Adrenal gland (tissue), 12 donors: ENCODE measurements around the gene HLA-DQA2. TPM values are rescaled to one million over a fixed set of nuclear protein-coding genes. Genes with fewer than 3 reads are reported as not detected.
"Not testable (repeated sequence)": the region's sequence is repeated elsewhere in the genome, so short reads cannot be mapped to it uniquely, and the experiment has no call there.

Source experiments
- DNase-seq, 7 donors: peaks; one replicate each; pipeline ENCODE4 v3.0.0-alpha.2; 2019 to 2020
- H3K27ac ChIP-seq, 5 donors: fragments of 200-600 bp; sonication (generic) in 4 of 5; 1 replicate in 3 of 5; 2 replicates in 2 of 5; pipeline versions ENCODE4 v1.5.1 to v1.8.0; 2016 to 2020; ENCODE audit warnings: mild to moderate bottlenecking in 1 of 5
- H3K27me3 ChIP-seq: fragments of 200-600 bp; 2 replicates; pipeline ENCODE4 v1.8.0; 2021
- H3K36me3 ChIP-seq, 2 donors: fragments of 200-600 bp; replicated peaks in 1 of 2; 1 replicate in 1 of 2; 2 replicates in 1 of 2; pipeline versions ENCODE4 v1.5.1 to v1.8.0; 2018 to 2022
- H3K4me1 ChIP-seq, 2 donors: fragments of 200-600 bp; replicated peaks in 1 of 2; 1 replicate in 1 of 2; 2 replicates in 1 of 2; pipeline versions ENCODE4 v1.5.1 to v1.8.0; 2018 to 2021
- H3K4me3 ChIP-seq, 4 donors: fragments of 200-600 bp; sonication (generic) in 3 of 4; one replicate each; pipeline ENCODE4 v1.5.1; 2016 to 2018
- H3K9me3 ChIP-seq, 3 donors: fragments of 200-600 bp; sonication (generic) in 1 of 3; replicated peaks in 1 of 3; 1 replicate in 2 of 3; 2 replicates in 1 of 3; pipeline versions ENCODE4 v1.5.1 to v1.8.0; 2016 to 2021
- POLR2A ChIP-seq, 2 donors: fragments of 450-650 bp; IDR thresholded peaks; one replicate each; pipeline ENCODE4 v1.6.1; 2017; ENCODE audit warnings: antibody characterized with exemption in 2 of 2, mild to moderate bottlenecking in 2 of 2, moderate library complexity in 1 of 2
- WGBS, 4 donors: extraction: QIAGEN DNeasy Blood & Tissue Kit in 2 of 4; methylation state at CpG; one replicate each; pipeline versions ENCODE4 v1.1.5 to v1.1.7; 2013 to 2017; 5-methylcytosine and 5-hydroxymethylcytosine counted together
- intact Hi-C, 2 donors: fragments of 100-400 bp; cut with DNase I; formaldehyde crosslinking; loops; one replicate each; pipeline versions ENCODE4 v1.14.1 to v1.15.0; 2022 to 2023
- polyA plus RNA-seq, 3 donors: library from polyadenylated mRNA; stranded (reverse); fragments of 200-250 nt in 2 of 3; fragments of 350-450 nt in 1 of 3; fragmentation: Illumina TruSeq in 1 of 3; extraction: RNeasy Lipid Tissue Mini Kit (QIAGEN cat#74804) in 1 of 3; gene quantifications; one replicate each; pipeline ENCODE4 v1.2.3, GENCODE V29; 2013 to 2014
- total RNA-seq, 9 donors: library from RNA; depleted of rRNA in 4 of 9; stranded (reverse); fragments of >200 nt in 4 of 9; fragments of 120-200 nt in 1 of 9; fragmentation: NEBNext Ultra II Directional in 1 of 9; extraction: Animal tissue kit (Norgen Biotek cat#: 25700) in 1 of 9; gene quantifications; one replicate each; pipeline versions ENCODE4 v1.1.0 to v1.2.4, GENCODE V29; 2013 to 2023
- TF ChIP-seq, protein P1 (sequence below), 6 experiments: fragments of 450-650 bp in 4 of 6; fragments of 200-600 bp in 2 of 6; sonication (generic) in 1 of 6; IDR thresholded peaks; 1 replicate in 5 of 6; 2 replicates in 1 of 6; pipeline versions ENCODE4 v1.5.1 to v1.8.0; 2016 to 2021; ENCODE audit warnings: antibody characterized with exemption in 6 of 6, mild to moderate bottlenecking in 2 of 6, moderate library complexity in 1 of 6
- donor health status: healthy with polysubstance abuse.
- donor health status: Bipolar disorder and iron deficiency.
- donor health status: DM: yes; HTN: yes; CAD: no.
- donor health status: DM: no; HTN: no; CAD: no.
- donor health status: DM: no; HTN: no; CAD: no.
- donor health status: DM: yes; HTN: yes; CAD: no.

HLA-DQA2 gene
- total and polyA plus RNA-seq, 12 donors, result 0.47 to 17.8 (median 3.0) TPM; not detected in 3

DNA sequence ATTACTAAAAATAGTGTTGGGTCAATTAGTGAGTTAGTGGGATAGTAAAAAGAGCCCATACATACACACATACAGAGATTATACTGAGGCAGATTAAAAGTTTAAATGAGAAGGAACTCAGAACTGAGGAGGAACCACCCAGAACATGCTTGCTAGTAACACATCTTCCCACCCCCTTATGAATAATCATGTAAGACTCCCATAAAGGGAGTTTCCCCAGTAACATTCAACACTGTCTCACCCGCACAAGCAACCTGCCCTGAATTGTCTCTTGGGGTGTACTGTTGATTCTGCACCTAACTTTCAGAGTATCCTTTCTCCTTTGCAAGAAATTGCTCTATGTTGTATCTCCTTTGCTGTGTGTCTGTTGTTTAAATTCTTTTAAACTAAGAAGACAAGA lies 33.2 kb downstream of the HLA-DQA2 start:
- no peaks in the 10 kb centered on the region for H3K27me3 ChIP-seq
- 59 to 66% (median 60%) methylated on average over 1 of the region's 1 CpG for WGBS, 4 donors
- TF ChIP-seq POLR2A (IDR thresholded peaks at IDR 0.05), result no peak
- TF ChIP-seq, protein P1, sequence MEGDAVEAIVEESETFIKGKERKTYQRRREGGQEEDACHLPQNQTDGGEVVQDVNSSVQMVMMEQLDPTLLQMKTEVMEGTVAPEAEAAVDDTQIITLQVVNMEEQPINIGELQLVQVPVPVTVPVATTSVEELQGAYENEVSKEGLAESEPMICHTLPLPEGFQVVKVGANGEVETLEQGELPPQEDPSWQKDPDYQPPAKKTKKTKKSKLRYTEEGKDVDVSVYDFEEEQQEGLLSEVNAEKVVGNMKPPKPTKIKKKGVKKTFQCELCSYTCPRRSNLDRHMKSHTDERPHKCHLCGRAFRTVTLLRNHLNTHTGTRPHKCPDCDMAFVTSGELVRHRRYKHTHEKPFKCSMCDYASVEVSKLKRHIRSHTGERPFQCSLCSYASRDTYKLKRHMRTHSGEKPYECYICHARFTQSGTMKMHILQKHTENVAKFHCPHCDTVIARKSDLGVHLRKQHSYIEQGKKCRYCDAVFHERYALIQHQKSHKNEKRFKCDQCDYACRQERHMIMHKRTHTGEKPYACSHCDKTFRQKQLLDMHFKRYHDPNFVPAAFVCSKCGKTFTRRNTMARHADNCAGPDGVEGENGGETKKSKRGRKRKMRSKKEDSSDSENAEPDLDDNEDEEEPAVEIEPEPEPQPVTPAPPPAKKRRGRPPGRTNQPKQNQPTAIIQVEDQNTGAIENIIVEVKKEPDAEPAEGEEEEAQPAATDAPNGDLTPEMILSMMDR (IDR thresholded peaks at IDR 0.05), result no peak
- H3K4me3 ChIP-seq, result no peak overlapping the region
- H3K9me3 ChIP-seq, result no peaks in the 10 kb centered on the region
- intact Hi-C loops, result loop anchor here in 1 of 2 donors (10.0 kb wide), 1 partner anchor 60 kb away; no protein-coding TSS in a partner anchor
- no peaks in the 10 kb centered on the region for H3K36me3 ChIP-seq
- H3K4me1 ChIP-seq, result no peaks in the 10 kb centered on the region
- no peak for DNase-seq
- no peak overlapping the region for H3K27ac ChIP-seq

DNA sequence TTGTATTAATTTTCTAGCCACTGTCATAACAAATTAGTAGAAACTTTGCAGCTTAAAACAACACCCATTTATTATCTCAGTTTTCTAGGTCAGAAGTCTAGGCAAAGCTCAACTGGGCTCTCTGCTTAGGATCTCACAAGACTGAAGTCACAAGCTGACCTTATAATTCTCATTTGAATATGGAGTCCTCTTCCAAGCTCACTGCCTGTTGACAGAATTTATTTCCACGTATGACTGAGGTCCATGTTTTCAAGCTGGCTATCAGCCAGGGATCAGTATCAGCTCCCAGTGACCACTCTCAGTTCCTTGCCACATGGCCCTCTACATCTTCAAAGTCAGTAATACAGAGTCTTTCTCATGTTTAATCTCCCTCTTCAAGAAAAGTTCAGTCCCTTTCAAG lies 33.9 kb downstream of the HLA-DQA2 start:
- no peaks in the 10 kb centered on the region for H3K9me3 ChIP-seq
- no peaks in the 10 kb centered on the region for H3K4me1 ChIP-seq
- TF ChIP-seq, protein P1 (IDR thresholded peaks at IDR 0.05), result no peak
- TF ChIP-seq POLR2A (IDR thresholded peaks at IDR 0.05), result no peak
- no peak overlapping the region for H3K4me3 ChIP-seq
- intact Hi-C loops, result loop anchor here in 1 of 2 donors (10.0 kb wide), 1 partner anchor 60 kb away; no protein-coding TSS in a partner anchor
- WGBS, 4 donors, result 7 to 22% (median 13%) methylated on average over 1 of the region's 1 CpG
- H3K27ac ChIP-seq, result no peak overlapping the region
- H3K36me3 ChIP-seq, result no peaks in the 10 kb centered on the region
- DNase-seq, result no peak
- H3K27me3 ChIP-seq, result no peaks in the 10 kb centered on the region

DNA sequence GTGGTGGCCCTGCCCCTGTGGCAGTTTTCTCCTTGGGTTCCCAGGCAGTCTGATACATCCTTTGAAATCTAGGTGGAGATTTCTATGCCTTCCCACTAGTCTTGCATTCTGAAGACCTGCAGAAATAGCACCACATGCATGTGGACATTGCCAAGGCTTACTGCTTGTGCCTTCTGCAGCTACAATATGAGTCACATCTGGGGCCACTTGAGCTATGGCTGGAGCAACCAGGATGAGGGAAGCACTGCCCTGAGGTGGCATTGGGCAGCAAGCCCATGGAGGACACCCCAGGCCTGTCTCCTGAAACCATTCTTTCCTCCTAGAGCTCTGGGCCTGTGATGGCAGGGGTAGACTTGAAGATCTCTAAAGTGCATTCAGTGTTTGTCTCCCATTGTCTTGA lies 37.8 kb downstream of the HLA-DQA2 start:
- Histone ChIP-seq H3K27me3 (peaks cover 7% of the 10 kb centered on the region), H3K36me3 (no peaks in the 10 kb centered on the region), H3K4me3 (no peak overlapping the region), H3K27ac (no peak overlapping the region), H3K9me3 (no peaks in the 10 kb centered on the region), H3K4me1 (no peaks in the 10 kb centered on the region)
- no peak for DNase-seq
- intact Hi-C loops, result loop anchor here in 1 of 2 donors (10.0 kb wide), 1 partner anchor 64 kb away; no protein-coding TSS in a partner anchor
- TF ChIP-seq POLR2A (IDR thresholded peaks at IDR 0.05), result no peak
- TF ChIP-seq, protein P1 (IDR thresholded peaks at IDR 0.05), result no peak

DNA sequence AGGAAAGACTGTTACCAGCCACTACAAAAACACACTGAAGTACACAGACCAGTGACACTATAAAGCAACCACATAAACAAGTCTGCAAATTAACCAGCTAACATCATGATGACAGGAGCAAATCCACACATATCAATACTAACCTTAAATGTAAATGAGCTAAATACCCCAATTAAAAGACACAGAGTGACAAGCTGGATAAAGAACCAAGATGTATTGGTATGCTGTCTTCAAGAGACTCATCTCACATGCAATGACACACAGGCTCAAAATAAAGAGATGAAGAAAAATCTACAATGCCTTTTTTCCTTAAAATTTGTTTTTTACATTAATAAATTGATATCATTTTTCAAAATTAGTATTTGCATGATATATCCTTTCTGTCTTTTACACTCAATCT lies 41.7 kb downstream of the HLA-DQA2 start:
- intact Hi-C loops, DNase-seq, H3K9me3 ChIP-seq, H3K4me3 ChIP-seq, H3K27ac ChIP-seq, H3K4me1 ChIP-seq, H3K27me3 ChIP-seq, H3K36me3 ChIP-seq: not testable (repeated sequence)

DNA sequence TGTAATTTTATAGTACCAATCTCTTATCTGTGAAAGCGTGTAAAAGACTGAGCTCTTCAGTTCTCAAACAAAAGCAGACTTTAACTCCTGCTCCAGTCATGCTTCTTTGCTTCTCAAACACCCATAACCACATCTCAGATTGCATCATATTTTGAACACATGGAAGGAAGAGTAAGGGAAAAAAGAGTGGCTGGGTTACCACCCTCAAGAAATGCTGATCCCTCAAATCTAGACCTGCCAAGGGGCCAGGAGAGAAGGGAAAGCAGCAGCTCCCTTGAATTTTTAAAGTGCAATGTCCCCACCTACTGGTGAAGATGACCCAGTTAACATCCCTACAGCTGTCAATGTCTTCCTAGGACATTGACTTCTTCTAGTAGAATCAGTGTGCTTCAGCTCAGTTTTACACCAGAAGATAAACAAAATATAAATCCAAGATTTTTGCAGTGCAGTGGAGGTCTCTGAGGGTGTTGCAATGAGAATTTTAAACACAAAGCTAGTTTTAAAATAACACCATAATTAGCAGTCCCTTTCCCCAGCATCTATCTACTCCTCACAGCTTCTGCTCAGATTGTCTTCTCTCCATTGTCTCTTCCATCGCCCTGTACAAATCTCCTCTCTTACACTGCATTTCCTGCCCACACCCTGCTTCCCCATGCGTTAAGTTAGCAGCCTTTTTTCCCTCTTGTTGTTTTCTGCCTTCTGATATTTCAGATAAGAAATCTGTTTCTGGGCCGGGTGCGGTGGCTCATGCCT lies 44.8 kb downstream of the HLA-DQA2 start:
- H3K9me3 ChIP-seq, result no peaks in the 10 kb centered on the region
- peak; percentile 41 to 60 (median 49) for DNase-seq
- no peaks in the 10 kb centered on the region for H3K36me3 ChIP-seq
- 40 to 47% (median 43%) methylated on average over 5 of the region's 5 CpGs for WGBS, 4 donors
- intact Hi-C loops, result no loop called here
- H3K27me3 ChIP-seq, result peaks cover 13% of the 10 kb centered on the region
- no peak overlapping the region for H3K4me3 ChIP-seq
- H3K27ac ChIP-seq, result no peak overlapping the region
- TF ChIP-seq, protein P1 (IDR thresholded peaks at IDR 0.05), result peak; percentile 50 to 64 (median 60)
- TF ChIP-seq POLR2A (IDR thresholded peaks at IDR 0.05), result no peak
- H3K4me1 ChIP-seq, result no peaks in the 10 kb centered on the region
